Measurements from ENCODE around the gene ARHGAP22. TPM values are rescaled to one million over a fixed set of nuclear protein-coding genes. Genes with fewer than 3 reads are reported as not detected.

The ARHGAP22 gene
- 31.8 and 196 TPM in 2 replicates for total RNA-seq

GRCh38 chr10:48604991-48605508 lies at the start of gene ARHGAP22:
TSS of gene ARHGAP22 (minus strand) at chr10:48605073. CDS start at chr10:48604796, 277 bp downstream.

Other genes with a start within 250 kb of the ARHGAP22 start
- not detected in 2 replicates for gene WDFY4, start 79.8 kb upstream of the ARHGAP22 start, total RNA-seq

All from smooth muscle cell of the umbilical artery (primary cell).